ENCODE results near the gene PRDM10. TPM values are rescaled to one million over a fixed set of nuclear protein-coding genes. Genes with fewer than 3 reads are reported as not detected.

Gene PRDM10
- total and polyA plus RNA-seq, 10 of the 15 experiments (the other 5 are each of a cell fraction or from before 2014, with no cell fraction given) = 0.93 to 6.2 (median 4.1) TPM

- no peak for TF ChIP-seq ZNF687 (IDR thresholded peaks at IDR 0.05)
- TF ChIP-seq ZSCAN29 (IDR thresholded peaks at IDR 0.05) = no peak
- peak; percentile 97 for TF ChIP-seq PAX5 (IDR thresholded peaks at IDR 0.05; ENCODE audit: borderline replicate concordance, low read depth, low read length)
- TF ChIP-seq ATF2 (IDR thresholded peaks at IDR 0.05; ENCODE audit: low read length) = peak; percentile 57; the same call in 1 of the 2 replicates
- no peak for TF ChIP-seq SMAD1 (IDR thresholded peaks at IDR 0.05; ENCODE audit: low read depth, partially characterized antibody)
- TF ChIP-seq USF2 (IDR thresholded peaks at IDR 0.05; ENCODE audit: borderline replicate concordance, low read depth, low read length) = no peak
- no peak for TF ChIP-seq PML (IDR thresholded peaks at IDR 0.05; ENCODE audit: low read length)
- peak; percentile 81 for TF ChIP-seq NR2F1 (conservative IDR thresholded peaks at IDR 0.05)
- peak; percentile 70 for TF ChIP-seq NFIC (IDR thresholded peaks at IDR 0.05; ENCODE audit: low read depth, low read length)
- peak; percentile 29; the same call in 1 of the 2 replicates for TF ChIP-seq BCL11A (IDR thresholded peaks at IDR 0.05; ENCODE audit: low read depth, low read length)
- 0 out of 2 replicates have a peak, but pooled peaks have one; percentile 28 for TF ChIP-seq EED (IDR thresholded peaks at IDR 0.05; ENCODE audit: low read depth)
- no peak for TF ChIP-seq ASH2L (IDR thresholded peaks at IDR 0.05; ENCODE audit: borderline replicate concordance, low read depth)
- no peak for TF ChIP-seq TBL1XR1 (IDR thresholded peaks at IDR 0.05; ENCODE audit: low read depth, low read length)
- peak; percentile 11; the same call in 1 of the 2 replicates for TF ChIP-seq JUNB (IDR thresholded peaks at IDR 0.05)
- no peak for TF ChIP-seq STAT1 (conservative IDR thresholded peaks at IDR 0.05)
- no peak for TF ChIP-seq ZZZ3 (IDR thresholded peaks at IDR 0.05; ENCODE audit: control insufficient read depth, insufficient read length, low read depth)
- no peak for TF ChIP-seq SMAD5 (IDR thresholded peaks at IDR 0.05; ENCODE audit: low read depth)
- TF ChIP-seq ZNF384 (IDR thresholded peaks at IDR 0.05; ENCODE audit: borderline replicate concordance, low read depth, low read length) = no peak
- no peak for TF ChIP-seq BCLAF1 (IDR thresholded peaks at IDR 0.05)
- peak; percentile 31 to 35; a peak in 3 of 4 replicates for TF ChIP-seq IKZF2 (IDR thresholded peaks at IDR 0.05)
- no peak for TF ChIP-seq CREM (IDR thresholded peaks at IDR 0.05; ENCODE audit: low read depth)
- no peak for TF ChIP-seq HDAC6 (IDR thresholded peaks at IDR 0.05; ENCODE audit: unreplicated experiment)
These were observed 20.6 kb upstream of the PRDM10 start (continued) for GRCh38 chr11:130023204-130023603.

Measured in GM12878 (cell line).